SHP77 (cell line): ENCODE measurements around the gene SLAMF1.
"Not testable (repeated sequence)": the region's sequence is repeated elsewhere in the genome, so short reads cannot be mapped to it uniquely, and the experiment has no call there.

Source experiments
- DNase-seq, 2 experiments: peaks; one replicate each; lab custom pipeline; 2025; lab: John Stamatoyannopoulos, UW

The SLAMF1 gene

DNA sequence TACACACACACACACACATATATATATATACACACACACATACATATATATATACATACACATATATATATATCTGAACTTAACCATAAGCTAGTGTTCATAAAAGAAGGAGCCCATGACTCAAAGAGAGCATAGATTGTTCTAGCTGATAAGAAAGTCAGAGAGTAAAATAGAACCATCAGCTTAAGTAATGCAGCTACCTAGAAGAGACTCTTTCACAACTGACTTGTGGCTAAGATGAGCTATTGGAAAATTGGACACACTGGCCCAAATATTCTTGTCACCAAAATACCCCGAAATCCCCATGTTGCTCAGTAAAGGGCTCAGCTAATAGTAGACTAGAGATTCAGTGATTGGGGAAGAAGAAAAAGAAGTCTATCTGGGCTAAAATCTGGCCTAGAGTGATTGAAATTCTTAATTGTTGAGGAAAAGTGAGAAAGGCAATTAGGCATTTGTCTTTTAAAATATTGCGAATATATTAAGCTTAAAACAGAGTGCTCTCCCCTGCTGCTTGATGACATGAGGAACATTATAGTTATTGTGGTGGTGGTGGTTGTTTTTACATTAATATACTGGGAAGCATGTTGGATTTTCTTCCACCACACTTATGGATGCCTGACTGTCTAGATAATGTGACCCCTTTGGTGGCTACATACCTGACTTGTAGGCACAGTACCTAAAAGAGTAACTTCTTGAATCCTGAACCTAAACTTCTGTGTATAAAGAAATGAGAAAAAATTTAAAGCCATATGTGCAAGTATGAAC is 6.3 kb downstream of the SLAMF1 start:
- no peak for DNase-seq

DNA sequence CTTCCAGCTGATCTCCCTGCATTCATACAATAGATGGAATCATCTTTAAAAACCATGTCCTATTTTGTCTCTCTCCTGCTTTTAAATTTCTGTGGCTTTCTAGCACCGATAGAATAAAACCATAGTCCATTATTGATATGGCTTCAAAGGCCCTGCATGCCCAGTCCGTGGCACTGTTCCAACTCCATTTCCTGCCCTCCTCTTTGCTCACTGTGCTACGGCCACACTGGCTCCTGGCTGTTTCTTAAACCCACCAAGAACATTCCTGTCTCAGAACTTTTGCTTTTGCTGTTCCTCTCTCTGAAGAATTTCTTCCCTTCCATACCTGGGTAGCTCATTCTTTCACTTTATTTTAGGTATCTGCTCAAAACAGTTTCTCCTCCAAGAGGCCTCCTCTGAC is 7.2 kb downstream of the SLAMF1 start:
- no peak for DNase-seq

DNA sequence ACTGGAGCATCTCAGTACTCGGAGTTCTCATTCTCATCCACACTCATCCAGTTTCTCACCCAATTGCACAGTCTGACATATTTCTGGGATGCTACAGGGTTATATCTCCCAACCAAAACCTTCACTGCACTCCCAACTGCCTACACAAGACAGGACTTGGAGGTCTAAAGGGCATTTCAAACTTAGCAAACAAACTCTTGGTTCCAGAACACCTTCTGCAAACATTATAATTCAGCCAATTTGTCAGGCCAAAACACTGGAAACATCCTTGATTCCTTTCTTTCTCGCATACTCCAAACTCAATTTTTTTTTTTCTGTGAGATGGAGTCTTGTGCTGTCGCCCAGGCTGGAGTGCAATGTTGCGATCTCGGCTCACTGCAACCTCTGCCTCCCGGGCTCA is 7.9 kb downstream of the SLAMF1 start:
- no peak for DNase-seq

DNA sequence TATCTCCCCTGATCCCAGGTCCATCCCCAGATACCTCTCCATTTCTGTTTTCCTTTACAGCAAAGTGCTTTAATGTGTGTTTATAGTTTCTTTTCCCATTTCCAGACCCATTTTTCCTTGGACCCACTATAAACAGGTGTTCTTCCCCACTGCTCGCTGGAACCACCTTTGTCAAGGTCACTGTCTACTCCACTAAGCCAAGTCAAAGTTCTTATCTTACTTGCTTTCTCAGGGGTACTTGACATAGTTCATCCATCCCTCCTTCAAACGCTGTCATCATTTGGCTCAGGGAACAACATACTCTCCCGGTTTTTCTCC is 8.3 kb downstream of the SLAMF1 start:
- DNase-seq, result no peak

DNA sequence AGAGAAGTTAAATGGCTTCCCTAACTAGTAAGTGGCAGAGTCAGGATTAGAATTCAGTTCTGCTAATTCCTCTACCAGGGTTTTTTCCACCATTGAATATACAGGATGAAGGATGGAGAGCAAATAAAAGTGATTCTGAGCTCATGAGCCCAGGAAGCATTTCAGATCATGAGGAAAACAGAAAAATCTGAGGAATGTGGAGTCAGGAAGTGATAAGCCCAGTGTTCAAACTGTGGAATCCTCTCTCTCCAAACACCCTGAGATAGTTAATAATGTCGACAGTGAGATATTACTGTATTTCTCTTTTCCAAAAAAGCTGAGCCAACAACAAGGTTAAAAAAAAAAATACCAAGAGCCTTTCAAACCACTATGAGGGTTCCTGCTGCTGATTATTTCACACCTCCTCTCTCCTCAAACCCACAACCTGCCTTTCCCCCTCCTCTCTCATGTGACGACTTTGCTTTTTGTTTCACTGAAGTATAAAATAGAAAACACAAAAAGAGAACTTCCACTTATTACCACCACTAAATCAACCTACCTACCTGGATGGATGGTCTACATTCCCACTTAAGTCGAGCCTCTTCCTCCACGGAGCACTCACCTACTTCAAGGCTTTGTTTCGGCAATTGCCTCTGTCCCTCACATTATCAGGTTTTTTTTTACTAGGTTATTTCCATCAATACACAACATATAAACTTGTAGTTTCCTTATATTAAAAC is 8.9 kb downstream of the SLAMF1 start:
- no peak for DNase-seq

DNA sequence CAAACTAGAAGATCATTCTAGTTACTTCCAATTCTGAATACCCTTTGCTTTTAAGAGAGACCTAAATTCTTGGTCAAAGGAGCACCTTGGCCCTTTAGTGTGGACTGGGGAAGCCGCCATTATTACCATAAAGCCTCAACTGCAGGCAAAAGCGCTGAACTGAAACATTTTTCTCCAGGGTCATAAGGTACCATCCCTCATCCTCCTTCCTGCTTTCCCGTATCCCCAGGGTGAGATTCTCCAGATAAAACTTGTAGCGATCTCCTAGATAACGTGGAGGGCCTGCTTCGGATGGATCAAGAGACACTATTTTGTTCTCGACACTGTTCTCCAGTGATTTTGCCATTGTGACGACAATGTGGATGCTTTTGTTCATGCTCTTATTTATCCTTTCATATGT is 9.8 kb downstream of the SLAMF1 start:
- DNase-seq, result no peak

DNA sequence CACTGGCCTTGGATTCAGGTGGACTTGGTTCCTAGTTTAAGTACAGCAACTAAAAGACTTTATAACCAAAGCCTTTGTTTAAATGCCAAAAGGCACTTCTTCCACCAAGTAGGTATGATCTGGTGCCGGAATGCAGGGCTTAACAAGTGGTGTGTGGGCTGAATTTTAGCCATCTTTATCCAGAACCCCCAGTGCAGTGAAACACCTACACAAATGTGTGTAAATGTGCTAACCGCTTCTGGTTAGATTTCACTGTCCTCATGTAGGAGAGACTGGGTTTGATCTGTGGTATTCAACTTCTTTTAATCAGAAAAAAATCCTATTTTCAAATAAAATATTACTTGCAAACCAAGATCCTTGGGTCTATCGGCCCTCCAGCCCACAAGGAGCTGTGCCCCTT is 10.3 kb downstream of the SLAMF1 start:
- DNase-seq, result no peak

DNA sequence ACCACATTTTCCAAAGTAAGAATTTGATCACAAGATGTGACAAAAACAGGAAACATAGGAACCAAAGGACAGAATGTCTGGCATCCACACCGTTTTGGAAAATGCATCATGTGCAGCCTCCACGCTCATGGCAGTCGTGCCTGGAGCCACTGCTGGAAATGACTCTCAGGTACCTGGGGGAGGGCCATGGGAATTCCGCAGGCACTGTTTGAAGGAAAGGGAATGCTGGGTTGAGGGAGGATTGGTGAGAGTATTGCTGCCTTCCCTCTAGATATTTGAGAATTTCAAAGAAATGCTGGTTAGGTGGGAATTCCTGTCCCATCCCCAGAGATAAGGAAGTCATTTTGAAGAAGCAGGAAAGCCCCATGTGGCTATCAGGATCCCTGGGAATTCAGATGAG is 10.8 kb downstream of the SLAMF1 start:
- no peak for DNase-seq

DNA sequence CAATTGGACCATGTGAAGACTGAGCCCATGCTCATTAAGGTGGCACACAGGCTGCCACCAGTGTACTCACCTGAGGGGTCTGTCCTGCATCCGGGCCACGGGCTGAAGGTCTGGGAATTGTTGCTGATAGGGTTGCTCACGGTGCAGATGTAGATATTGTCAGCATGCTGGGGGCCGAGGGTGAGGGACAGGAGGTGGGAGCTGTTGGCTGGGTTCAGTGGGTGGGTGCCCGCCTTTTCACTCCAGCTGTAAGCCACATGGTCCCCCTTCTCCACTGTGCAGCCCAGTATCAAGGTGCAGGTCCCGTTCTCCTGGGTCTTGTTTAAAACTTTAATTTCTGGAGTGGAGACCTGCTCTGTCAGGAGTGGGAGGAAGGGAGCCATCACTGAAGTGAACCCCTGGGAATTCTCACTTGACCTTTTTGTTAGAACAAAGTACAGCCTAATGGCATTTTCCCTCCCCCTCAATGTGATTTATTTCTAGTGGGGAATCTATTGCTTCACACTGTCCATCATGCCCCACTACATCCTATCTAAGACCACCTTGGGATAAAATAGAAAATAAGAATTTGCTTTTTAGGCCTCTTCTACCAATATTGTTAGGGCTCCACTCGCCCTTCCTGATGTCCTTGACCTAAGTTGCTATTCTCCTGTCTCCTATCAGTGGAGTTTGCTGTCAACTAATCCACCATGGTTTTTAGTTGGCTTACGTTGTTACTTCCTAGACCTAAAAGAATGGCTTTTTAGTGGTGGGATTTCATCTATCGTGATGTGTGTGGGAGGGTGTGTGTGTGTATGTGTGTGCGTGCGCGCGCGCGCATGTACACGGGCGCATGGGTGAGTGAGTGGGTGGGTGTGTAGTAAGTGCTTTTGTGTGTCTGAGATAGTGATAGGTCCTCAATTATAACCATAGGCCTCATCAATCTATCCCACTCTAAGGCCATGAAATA is 12.0 kb downstream of the SLAMF1 start:
- no peak for DNase-seq

DNA sequence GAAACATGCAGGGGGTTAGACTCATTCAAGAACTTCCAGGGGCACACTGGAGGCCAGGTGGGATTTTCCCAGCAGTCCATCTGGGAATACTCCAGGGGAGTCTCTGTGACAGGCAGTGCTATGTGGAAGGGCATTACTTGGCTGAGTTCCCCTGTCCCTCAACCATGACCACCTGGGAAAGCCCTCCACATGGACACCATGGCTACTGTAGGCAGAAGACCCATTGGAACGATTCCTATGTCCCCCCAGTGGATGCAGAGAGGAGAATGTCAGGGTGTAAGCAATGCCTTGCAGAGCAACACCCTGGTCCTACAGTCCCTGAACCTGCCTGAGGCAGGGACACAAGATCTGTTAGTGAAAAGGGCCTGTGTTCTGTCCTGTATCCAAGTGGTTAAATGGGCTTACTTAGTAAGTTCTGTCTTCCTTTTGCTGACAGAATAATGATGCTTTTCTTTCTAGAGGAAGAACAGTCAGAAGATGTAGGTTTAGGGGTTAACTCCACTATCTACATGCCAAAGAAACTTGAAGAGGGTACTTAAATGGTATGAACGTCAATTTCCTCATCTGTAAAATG is 13.4 kb downstream of the SLAMF1 start:
- no peak for DNase-seq

DNA sequence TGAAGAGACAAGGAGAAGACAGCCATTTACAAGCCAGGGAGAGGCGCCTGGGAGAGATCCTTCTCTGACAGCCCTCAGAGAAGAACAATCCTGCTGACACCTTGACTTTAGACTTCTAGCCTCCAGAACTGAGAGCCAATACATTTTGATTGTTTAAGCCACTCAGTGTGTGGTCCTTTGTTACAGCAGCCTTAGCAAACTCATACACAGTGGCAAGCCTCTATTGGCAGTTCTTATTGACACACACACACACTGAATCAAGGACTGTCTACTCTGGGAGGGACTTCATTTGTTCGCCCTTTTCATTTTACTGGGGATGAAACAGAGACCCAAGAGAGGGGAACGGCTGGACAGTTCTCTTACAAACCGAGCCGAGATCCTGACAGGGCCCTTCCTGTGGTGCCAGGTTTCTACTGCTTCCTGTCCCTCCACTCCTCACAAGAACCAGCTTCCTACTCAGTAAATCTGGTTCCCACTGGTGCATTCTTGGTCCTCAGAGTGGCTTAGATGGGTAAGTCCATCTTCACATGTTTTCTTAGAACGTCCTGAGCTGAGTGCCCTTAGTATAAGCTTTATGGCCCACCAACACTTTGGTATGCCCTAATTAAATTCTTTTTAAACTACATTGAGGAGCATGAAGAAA is 14.7 kb downstream of the SLAMF1 start:
- no peak for DNase-seq

DNA sequence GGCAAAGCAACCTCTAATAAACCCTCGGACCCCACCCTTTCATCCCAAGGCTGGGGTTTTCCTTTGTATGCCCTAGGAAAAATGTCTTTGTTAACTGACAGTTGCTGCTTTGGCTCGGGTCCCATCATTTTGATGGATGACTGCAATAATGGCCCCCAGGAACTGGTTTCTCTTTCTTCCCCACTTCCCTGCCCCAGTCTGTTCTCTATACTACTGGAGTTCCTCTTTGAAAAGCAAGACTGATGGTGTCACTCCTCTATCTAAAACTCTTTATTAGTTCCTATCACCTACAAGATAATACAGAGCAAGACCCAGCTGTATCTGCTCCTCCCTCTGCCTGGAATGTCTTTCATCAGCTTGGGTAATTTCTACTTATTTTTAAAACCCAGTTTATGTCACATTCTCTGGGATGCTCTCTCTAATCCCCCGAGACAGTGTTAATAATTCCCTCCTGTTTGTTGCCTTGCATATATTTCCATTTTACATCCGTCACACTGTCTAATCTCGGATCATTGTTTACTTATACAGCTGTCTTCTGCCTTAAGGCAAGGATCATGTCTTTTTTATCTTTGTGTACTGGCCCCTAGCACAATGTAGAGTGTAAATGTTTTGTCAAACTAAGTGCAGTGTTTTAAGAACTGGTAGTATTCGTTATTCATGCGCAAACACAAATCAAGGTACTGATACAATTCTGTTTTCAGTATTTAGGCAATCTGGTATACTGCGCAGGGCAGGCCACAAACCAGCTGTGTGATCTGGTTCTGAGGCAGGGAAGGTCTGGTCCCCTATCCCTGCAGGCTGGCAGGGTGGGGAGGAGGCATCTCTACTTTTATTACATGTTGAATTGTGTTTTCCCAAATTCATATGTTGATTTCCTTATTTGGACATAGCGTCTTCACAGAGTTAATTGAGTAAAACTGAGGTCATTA is 16.1 kb downstream of the SLAMF1 start:
- no peak for DNase-seq

DNA sequence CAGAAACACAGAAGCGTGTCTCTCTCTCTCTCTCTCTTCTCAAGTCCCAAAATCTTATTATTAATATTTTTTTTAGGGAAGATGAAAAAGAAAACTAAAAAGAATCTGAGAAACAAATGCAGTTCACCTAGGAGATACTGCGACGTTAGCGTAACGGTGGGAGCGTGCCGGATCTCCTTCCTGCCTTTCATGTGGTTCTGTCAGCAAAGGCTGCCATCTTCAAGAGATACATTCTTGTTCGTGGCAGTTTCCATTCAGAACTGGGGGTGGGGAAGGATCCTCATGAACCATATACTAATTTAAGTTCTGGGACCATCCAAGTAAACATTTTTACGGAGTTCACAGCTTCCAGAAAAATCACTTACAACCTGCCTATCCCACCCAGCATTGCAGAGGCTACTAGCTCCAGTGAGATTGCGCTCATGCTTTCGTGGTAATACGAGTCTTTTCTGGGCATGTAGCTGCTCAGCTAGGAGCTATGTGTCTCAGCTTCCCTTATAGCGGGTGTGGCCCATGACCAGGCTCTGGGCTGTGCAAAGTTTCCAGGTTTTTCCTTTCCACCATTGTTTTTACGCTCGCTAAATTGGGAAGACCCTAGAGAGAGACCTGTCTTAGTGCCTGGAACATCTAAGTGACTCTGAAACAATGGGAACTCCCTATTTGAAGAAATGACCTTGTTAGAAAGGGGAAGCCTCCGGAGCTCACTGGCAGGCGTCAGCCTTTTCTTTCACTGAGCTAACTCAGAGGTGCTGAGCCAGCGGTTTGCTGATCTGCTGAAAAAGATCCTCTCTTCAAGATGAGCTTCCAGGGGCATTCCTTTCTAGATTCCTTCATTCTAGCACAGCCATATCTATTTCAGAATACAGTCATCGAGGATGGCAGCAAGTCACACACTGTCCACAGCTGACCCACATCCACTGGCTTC is 17.3 kb downstream of the SLAMF1 start:
- no peak for DNase-seq

DNA sequence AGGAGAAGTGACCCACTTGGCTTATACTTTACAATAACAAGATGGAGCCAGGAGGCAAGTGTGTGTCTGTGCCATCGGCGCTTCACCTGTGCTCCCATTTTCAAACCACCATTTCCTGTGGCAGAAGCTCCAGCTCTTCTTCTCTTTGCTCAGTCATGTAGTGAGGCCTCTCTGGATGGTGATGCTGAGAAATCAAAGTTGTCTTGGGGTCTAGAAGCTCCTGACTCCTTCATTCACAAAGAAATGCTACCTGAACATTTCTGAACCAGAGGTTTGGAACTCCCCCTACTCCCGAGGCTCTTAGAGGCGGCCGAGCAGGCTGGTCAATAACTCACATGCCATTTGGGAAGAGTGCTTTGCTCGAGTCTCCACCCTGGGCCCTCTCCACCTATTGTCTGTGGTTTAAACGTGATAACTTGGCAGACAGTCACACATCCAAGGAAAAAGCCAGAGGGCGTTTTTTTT is 18.0 kb downstream of the SLAMF1 start:
- DNase-seq, result no peak

DNA sequence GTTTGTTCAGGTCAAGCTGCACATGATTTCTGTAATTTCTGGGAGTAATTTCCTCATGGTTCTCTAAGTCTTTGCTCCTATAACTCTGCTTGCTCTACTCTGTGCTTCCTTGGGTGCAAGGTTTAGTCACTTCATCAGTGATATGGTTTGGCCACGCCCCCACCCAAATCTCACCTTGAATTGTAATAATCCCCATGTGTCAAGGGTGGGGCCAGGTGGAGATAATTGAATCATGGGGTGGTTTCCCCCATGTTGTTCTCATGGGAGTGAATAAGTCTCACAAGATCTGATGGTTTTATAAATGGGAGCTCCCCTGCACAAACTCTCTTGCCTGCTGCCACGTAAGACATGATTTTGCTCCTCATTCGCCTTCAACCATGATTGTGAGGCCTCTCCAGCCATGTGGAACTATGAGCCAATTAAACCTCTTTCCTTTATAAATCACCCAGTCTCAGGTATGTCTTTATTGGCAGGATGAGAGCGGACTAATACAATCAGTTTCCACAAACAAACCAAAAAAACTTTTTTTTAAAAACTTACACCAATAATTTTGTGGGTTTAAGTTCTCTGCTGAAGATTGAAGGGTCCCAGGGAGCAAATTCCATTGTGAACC is 19.1 kb downstream of the SLAMF1 start:
- not testable (repeated sequence) for DNase-seq

DNA sequence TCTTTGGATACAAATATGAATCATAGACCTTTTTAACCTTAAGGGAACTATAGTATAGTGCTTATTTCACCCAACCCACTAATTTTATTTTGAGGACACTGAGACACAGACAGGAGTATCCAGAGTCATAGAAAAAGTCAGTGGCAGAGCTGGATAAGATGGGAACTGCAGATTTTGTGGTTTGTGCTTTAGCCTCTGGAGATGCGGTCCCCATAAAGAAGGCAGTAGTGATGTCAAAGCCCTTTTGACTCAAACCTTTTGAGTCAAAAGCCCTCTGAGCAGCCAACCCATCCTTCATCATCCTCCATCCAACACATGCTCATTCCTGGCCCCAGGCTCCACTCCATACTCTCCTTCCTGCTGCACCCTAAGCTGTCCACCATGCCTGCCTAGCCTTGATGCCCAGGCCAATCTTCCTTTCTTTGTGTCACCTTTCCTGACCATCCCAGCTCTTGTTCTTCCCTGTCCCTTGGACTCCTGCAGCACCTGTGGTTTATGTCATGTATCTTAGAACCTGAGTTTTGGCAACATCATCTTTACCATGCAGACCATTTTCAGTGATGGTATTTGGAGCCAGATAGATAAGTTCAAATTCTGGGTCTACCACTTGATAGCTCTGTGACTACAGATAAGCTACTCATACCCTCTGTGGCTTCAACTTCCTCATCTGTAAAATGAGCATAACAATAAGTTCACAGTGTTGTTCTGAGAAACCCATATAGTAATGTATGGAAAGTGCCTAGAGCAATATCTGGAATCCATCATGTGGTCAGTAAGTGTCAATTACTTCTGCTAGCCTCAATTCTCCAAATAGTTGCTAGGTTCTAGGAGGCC is 20.1 kb downstream of the SLAMF1 start:
- no peak for DNase-seq

DNA sequence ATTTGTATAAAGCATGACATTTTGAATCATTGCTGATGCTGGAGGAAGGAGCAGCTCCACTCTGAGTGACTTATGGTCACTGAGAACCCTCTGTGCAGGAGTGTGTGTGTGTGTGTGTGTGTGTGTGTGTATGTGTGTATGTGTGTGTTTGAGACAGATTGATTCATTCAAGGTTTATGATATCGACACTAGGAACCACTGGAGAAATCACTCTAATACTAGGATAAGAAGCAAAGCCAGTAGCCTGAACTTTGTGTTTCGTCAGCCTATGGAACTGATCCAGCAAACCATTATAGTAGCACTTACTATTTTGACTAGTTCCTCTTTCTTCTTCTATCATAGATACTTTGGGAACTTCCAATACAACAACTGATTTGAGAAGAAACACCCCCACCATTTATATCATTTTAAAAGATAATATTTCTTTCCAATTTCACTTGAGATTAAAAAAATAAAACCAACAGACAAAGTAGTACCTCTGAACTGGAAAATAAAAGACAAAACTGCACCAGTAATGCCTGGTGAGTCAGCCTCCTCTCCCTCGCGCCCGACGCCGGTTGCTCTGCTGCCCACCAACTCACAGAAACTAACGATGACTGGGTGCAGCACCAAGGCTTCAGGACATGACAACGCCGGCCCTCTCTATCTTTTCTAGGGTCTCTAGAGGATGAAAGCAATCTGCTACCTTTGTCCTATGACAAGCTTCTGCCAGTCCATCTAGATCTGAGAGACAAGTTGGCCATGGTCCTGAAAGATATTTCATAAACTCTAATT is 20.9 kb downstream of the SLAMF1 start:
- no peak for DNase-seq
